HEK293 (cell line): ENCODE data around the gene LY6G6D.

Source experiments
- CTCF ChIA-PET: fragments of 350-600 bp; formaldehyde crosslinking; extraction: SDS; loops from one replicate; lab custom pipeline; 2021; ENCODE audit warnings: antibody characterized with exemption; lab: Yijun Ruan, JAX
- POLR2A ChIA-PET: fragments of 300-600 bp; formaldehyde crosslinking; extraction: SDS; loops from one replicate; lab custom pipeline; 2020; ENCODE audit warnings: antibody characterized with exemption, inconsistent platforms; lab: Yijun Ruan, JAX
- H3K27ac ChIP-seq: fragments of 200-500 bp; sonication (Bioruptor generic); 2 replicates; pipeline ENCODE4 v1.5.1; 2014; ENCODE audit warnings: low read depth, low read length, control low read depth, inconsistent platforms; ENCODE audit errors: extremely low read depth
- H3K36me3 ChIP-seq, 2 experiments: fragments of 200-500 bp in 1 of 2; sonication (Bioruptor generic) in 1 of 2; 1 replicate in 1 of 2; 2 replicates in 1 of 2; pipeline ENCODE4 v1.5.1; 2014 to 2017; ENCODE audit warnings: inconsistent platforms in 2 of 2, low read length in 2 of 2; ENCODE audit not compliant: control insufficient read depth in 2 of 2, insufficient read depth in 1 of 2
- H3K4me1 ChIP-seq: fragments of 200-500 bp; sonication (Bioruptor generic); 2 replicates; pipeline ENCODE4 v1.5.1; 2014; ENCODE audit warnings: mild to moderate bottlenecking, low read length, inconsistent platforms; ENCODE audit not compliant: control insufficient read depth, insufficient read depth
- H3K4me3 ChIP-seq: 2 replicates; pipeline ENCODE4 v1.5.1; 2011; ENCODE audit warnings: low read depth, mild to moderate bottlenecking, control low read depth, low read length, moderate library complexity
- H3K9me3 ChIP-seq: fragments of 200-500 bp; sonication (Bioruptor generic); 2 replicates; pipeline ENCODE4 v1.5.1; 2014; ENCODE audit warnings: low read depth, low read length, inconsistent platforms; ENCODE audit not compliant: control insufficient read depth, insufficient read depth
- GLIS2 ChIP-seq: fragments of 450-650 bp; formaldehyde crosslinking; IDR thresholded peaks from 2 replicates; pipeline ENCODE4 v1.5.1; 2016; ENCODE audit warnings: missing biosample characterization, missing genetic modification characterization
- KLF1 ChIP-seq: fragments of 450-650 bp; formaldehyde crosslinking; IDR thresholded peaks from 2 replicates; pipeline ENCODE4 v1.5.1; 2016; ENCODE audit warnings: missing biosample characterization, missing genetic modification characterization
- KLF10 ChIP-seq: fragments of 450-650 bp; IDR thresholded peaks from 2 replicates; pipeline ENCODE4 v1.5.1; 2018; ENCODE audit warnings: missing biosample characterization, mild to moderate bottlenecking, missing genetic modification characterization
- KLF17 ChIP-seq: fragments of 450-650 bp; formaldehyde crosslinking; IDR thresholded peaks from 2 replicates; pipeline ENCODE4 v1.5.1; 2016; ENCODE audit warnings: missing biosample characterization, missing genetic modification characterization
- KLF7 ChIP-seq: fragments of 450-650 bp; formaldehyde crosslinking; IDR thresholded peaks from 2 replicates; pipeline ENCODE4 v1.5.1; 2016; ENCODE audit warnings: missing biosample characterization, missing genetic modification characterization, borderline replicate concordance
- KLF8 ChIP-seq: fragments of 450-650 bp; formaldehyde crosslinking; IDR thresholded peaks from 2 replicates; pipeline ENCODE4 v1.5.1; 2016; ENCODE audit warnings: missing biosample characterization, missing genetic modification characterization
- REST ChIP-seq: fragments of 450-650 bp; formaldehyde crosslinking; IDR thresholded peaks from 2 replicates; pipeline ENCODE4 v1.5.1; 2016; ENCODE audit warnings: missing biosample characterization, missing genetic modification characterization
- SP3 ChIP-seq: fragments of 450-650 bp; formaldehyde crosslinking; IDR thresholded peaks from 2 replicates; pipeline ENCODE4 v1.5.1; 2016; ENCODE audit warnings: missing biosample characterization, missing genetic modification characterization
- WT1 ChIP-seq: fragments of 450-650 bp; formaldehyde crosslinking; IDR thresholded peaks from 2 replicates; pipeline ENCODE4 v1.5.1; 2016; ENCODE audit warnings: missing biosample characterization, missing genetic modification characterization
- ZBTB20 ChIP-seq: fragments of 450-650 bp; formaldehyde crosslinking; IDR thresholded peaks from 2 replicates; pipeline ENCODE4 v1.5.1; 2016; ENCODE audit warnings: missing biosample characterization, missing genetic modification characterization
- ZBTB7A ChIP-seq: fragments of 450-650 bp; formaldehyde crosslinking; IDR thresholded peaks from 2 replicates; pipeline ENCODE4 v1.5.1; 2016; ENCODE audit warnings: low read depth, missing biosample characterization, missing genetic modification characterization
- ZNF133 ChIP-seq: fragments of 450-650 bp; formaldehyde crosslinking; IDR thresholded peaks from 2 replicates; pipeline ENCODE4 v1.5.1; 2016; ENCODE audit warnings: missing biosample characterization, missing genetic modification characterization
- ZNF2 ChIP-seq: fragments of 450-650 bp; formaldehyde crosslinking; IDR thresholded peaks from 2 replicates; pipeline ENCODE4 v1.5.1; 2016; ENCODE audit warnings: missing biosample characterization, missing genetic modification characterization
- ZNF24 ChIP-seq: fragments of 450-650 bp; formaldehyde crosslinking; IDR thresholded peaks from 2 replicates; pipeline ENCODE4 v1.5.1; 2016; ENCODE audit warnings: missing biosample characterization, missing genetic modification characterization
- ZNF266 ChIP-seq: fragments of 450-650 bp; formaldehyde crosslinking; IDR thresholded peaks from 2 replicates; pipeline ENCODE4 v1.5.1; 2016; ENCODE audit warnings: missing biosample characterization, missing genetic modification characterization, low read depth
- ZNF362 ChIP-seq: fragments of 450-650 bp; formaldehyde crosslinking; IDR thresholded peaks from 2 replicates; pipeline ENCODE4 v1.5.1; 2016; ENCODE audit warnings: missing biosample characterization, missing genetic modification characterization
- ZNF391 ChIP-seq: fragments of 450-650 bp; formaldehyde crosslinking; IDR thresholded peaks from 2 replicates; pipeline ENCODE4 v1.5.1; 2016; ENCODE audit warnings: low read depth, missing biosample characterization, missing genetic modification characterization, borderline replicate concordance
- ZNF645 ChIP-seq: fragments of 450-650 bp; formaldehyde crosslinking; IDR thresholded peaks from 2 replicates; pipeline ENCODE4; 2016; ENCODE audit warnings: missing biosample characterization, missing genetic modification characterization
- ZXDB ChIP-seq: fragments of 450-650 bp; formaldehyde crosslinking; IDR thresholded peaks from 2 replicates; pipeline ENCODE4 v1.5.1; 2016; ENCODE audit warnings: missing biosample characterization, missing genetic modification characterization
- TF ChIP-seq, protein P1 (sequence below): fragments of 450-650 bp; formaldehyde crosslinking; IDR thresholded peaks from 2 replicates; pipeline ENCODE4 v1.5.1; 2016; ENCODE audit warnings: missing biosample characterization, missing genetic modification characterization
- TF ChIP-seq, protein P2 (sequence below): fragments of 450-650 bp; formaldehyde crosslinking; conservative IDR thresholded peaks from 2 replicates; pipeline ENCODE4 v1.5.1; 2016; ENCODE audit warnings: low read depth, missing biosample characterization, missing genetic modification characterization

Gene LY6G6D

GRCh38 chr6:31737315-31737990 is 22.3 kb downstream of the LY6G6D start:
- TF ChIP-seq, protein P1, sequence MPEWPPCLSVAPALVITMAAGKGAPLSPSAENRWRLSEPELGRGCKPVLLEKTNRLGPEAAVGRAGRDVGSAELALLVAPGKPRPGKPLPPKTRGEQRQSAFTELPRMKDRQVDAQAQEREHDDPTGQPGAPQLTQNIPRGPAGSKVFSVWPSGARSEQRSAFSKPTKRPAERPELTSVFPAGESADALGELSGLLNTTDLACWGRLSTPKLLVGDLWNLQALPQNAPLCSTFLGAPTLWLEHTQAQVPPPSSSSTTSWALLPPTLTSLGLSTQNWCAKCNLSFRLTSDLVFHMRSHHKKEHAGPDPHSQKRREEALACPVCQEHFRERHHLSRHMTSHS (tag by site-specific recombination) = no peak
- TF ChIP-seq, protein P2, sequence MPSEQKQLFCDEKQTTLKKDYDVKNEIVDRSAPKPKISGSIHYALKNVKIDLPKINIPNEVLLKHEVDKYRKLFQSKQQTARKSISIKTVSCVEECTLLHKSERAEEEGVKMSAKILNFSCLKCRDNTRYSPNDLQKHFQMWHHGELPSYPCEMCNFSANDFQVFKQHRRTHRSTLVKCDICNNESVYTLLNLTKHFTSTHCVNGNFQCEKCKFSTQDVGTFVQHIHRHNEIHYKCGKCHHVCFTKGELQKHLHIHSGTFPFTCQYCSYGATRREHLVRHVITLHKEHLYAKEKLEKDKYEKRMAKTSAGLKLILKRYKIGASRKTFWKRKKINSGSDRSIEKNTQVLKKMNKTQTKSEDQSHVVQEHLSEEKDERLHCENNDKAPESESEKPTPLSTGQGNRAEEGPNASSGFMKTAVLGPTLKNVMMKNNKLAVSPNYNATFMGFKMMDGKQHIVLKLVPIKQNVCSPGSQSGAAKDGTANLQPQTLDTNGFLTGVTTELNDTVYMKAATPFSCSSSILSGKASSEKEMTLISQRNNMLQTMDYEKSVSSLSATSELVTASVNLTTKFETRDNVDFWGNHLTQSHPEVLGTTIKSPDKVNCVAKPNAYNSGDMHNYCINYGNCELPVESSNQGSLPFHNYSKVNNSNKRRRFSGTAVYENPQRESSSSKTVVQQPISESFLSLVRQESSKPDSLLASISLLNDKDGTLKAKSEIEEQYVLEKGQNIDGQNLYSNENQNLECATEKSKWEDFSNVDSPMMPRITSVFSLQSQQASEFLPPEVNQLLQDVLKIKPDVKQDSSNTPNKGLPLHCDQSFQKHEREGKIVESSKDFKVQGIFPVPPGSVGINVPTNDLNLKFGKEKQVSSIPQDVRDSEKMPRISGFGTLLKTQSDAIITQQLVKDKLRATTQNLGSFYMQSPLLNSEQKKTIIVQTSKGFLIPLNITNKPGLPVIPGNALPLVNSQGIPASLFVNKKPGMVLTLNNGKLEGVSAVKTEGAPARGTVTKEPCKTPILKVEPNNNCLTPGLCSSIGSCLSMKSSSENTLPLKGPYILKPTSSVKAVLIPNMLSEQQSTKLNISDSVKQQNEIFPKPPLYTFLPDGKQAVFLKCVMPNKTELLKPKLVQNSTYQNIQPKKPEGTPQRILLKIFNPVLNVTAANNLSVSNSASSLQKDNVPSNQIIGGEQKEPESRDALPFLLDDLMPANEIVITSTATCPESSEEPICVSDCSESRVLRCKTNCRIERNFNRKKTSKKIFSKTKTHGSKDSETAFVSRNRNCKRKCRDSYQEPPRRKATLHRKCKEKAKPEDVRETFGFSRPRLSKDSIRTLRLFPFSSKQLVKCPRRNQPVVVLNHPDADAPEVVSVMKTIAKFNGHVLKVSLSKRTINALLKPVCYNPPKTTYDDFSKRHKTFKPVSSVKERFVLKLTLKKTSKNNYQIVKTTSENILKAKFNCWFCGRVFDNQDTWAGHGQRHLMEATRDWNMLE = no peak
- TF ChIP-seq KLF1 (peak; percentile 100), ZNF391 (tag by site-specific recombination) (0 out of 2 replicates have a peak, but pooled peaks have one; percentile 31), ZNF645 (tag by site-specific recombination) (0 out of 2 replicates have a peak, but pooled peaks have one; percentile 22), ZNF362 (tag by site-specific recombination) (0 out of 2 replicates have a peak, but pooled peaks have one; percentile 43), KLF10 (0 out of 2 replicates have a peak, but pooled peaks have one; percentile 13), ZNF2 (tag by site-specific recombination) (no peak), ZBTB20 (tag by site-specific recombination) (peak; percentile 21; the same call in 1 of the 2 replicates), REST (no peak), GLIS2 (tag by site-specific recombination) (no peak), KLF7 (tag by site-specific recombination) (no peak; the same call in 1 of the 2 replicates), ZXDB (no peak), ZNF24 (tag by site-specific recombination) (0 out of 2 replicates have a peak, but pooled peaks have one; percentile 11), ZNF133 (tag by site-specific recombination) (no peak), ZNF266 (tag by site-specific recombination) (no peak), KLF17 (tag by site-specific recombination) (0 out of 2 replicates have a peak, but pooled peaks have one; percentile 53), ZBTB7A (0 out of 2 replicates have a peak, but pooled peaks have one; percentile 39), SP3 (tag by site-specific recombination) (0 out of 2 replicates have a peak, but pooled peaks have one; percentile 6), WT1 (tag by site-specific recombination) (peak; percentile 94), KLF8 (tag by site-specific recombination) (no peak)
- no peaks in the 10 kb centered on the region for H3K9me3 ChIP-seq
- H3K36me3 ChIP-seq = peaks cover 14 to 36% of the 10 kb centered on the region in 2 experiments; a peak in 2 of 3 replicates
- H3K4me3 ChIP-seq = no peak overlapping the region
- peaks cover 35% of the 10 kb centered on the region for H3K4me1 ChIP-seq
- POLR2A ChIA-PET = interaction anchor here (0.7 to 6.8 kb wide), 13 partner anchors 8 to 107 kb away, joined by 3 to 102 read pairs (median 8); partner anchors contain the start of genes ABHD16A, DDAH2, HSPA1A and HSPA1B
- peak overlapping the region; percentile 63 for H3K27ac ChIP-seq
- CTCF ChIA-PET = interaction anchor here (0.6 to 4.7 kb wide), 12 partner anchors 32 to 229 kb away, joined by 3 to 39 read pairs (median 4); partner anchors contain the start of genes GPANK1, LY6G5C, VARS1 and VWA7
